ENCODE results near the gene PLXDC1. TPM values are rescaled to one million over a fixed set of nuclear protein-coding genes. Genes with fewer than 3 reads are reported as not detected.

The PLXDC1 gene
- total and polyA plus RNA-seq, 2 of the 13 experiments (the other 11 are each of a cell fraction or from before 2014, with no cell fraction given), result not detected

GRCh38 chr17:39153599-39154051, 2.2 kb upstream of the PLXDC1 start (continued):
- TF ChIP-seq KDM6A (CRISPR knock-in tag; IDR thresholded peaks at IDR 0.05; ENCODE audit: low read depth), result no peak
- TF ChIP-seq E2F5 (CRISPR knock-in tag; conservative IDR thresholded peaks at IDR 0.05), result no peak
- no peak for TF ChIP-seq CEBPB (IDR thresholded peaks at IDR 0.05; ENCODE audit: borderline replicate concordance, low read depth, low read length)
- no peak for TF ChIP-seq SP1 (IDR thresholded peaks at IDR 0.05)
- peak; percentile 37 for TF ChIP-seq SP1 (CRISPR knock-in tag; IDR thresholded peaks at IDR 0.05)
- peak; percentile 63 for TF ChIP-seq NFKB2 (CRISPR knock-in tag; IDR thresholded peaks at IDR 0.05; ENCODE audit: borderline replicate concordance)
- TF ChIP-seq DDIT3 (CRISPR knock-in tag; IDR thresholded peaks at IDR 0.05), result no peak
- TF ChIP-seq MXD3 (CRISPR knock-in tag; IDR thresholded peaks at IDR 0.05), result no peak
- peak; percentile 19; the same call in 1 of the 2 replicates for TF ChIP-seq STAT6 (CRISPR knock-in tag; IDR thresholded peaks at IDR 0.05; ENCODE audit: borderline replicate concordance)
- TF ChIP-seq YEATS2 (CRISPR knock-in tag; IDR thresholded peaks at IDR 0.05; ENCODE audit: borderline replicate concordance), result no peak; the same call in 1 of the 2 replicates
- TF ChIP-seq CENPBD1 (CRISPR knock-in tag; IDR thresholded peaks at IDR 0.05; ENCODE audit: borderline replicate concordance, low read depth), result no peak
- peak; percentile 23; the same call in 1 of the 2 replicates for TF ChIP-seq NCOA2 (CRISPR knock-in tag; IDR thresholded peaks at IDR 0.05)
- peak; percentile 72 for TF ChIP-seq NKX3-1 (CRISPR knock-in tag; IDR thresholded peaks at IDR 0.05)
- no peak for TF ChIP-seq THRA (CRISPR knock-in tag; IDR thresholded peaks at IDR 0.05; ENCODE audit: borderline replicate concordance)
- TF ChIP-seq ZNF260 (CRISPR knock-in tag; IDR thresholded peaks at IDR 0.05; ENCODE audit: borderline replicate concordance, low read depth), result no peak
- TF ChIP-seq REPIN1 (CRISPR knock-in tag; IDR thresholded peaks at IDR 0.05; ENCODE audit: borderline replicate concordance, low read depth), result no peak
- TF ChIP-seq SMARCC2 (IDR thresholded peaks at IDR 0.05), result no peak
- TF ChIP-seq CEBPG (CRISPR knock-in tag; IDR thresholded peaks at IDR 0.05), result no peak
- TF ChIP-seq ZNF766 (CRISPR knock-in tag; IDR thresholded peaks at IDR 0.05; ENCODE audit: borderline replicate concordance), result peak; percentile 44; the same call in 1 of the 2 replicates
- no peak for TF ChIP-seq ZSCAN20 (CRISPR knock-in tag; IDR thresholded peaks at IDR 0.05; ENCODE audit: borderline replicate concordance)
- TF ChIP-seq TAF15 (IDR thresholded peaks at IDR 0.05; ENCODE audit: low read depth, low read length, poor library complexity, severe bottlenecking), result no peak
- TF ChIP-seq RBFOX2 (IDR thresholded peaks at IDR 0.05; ENCODE audit: low read depth, low read length), result no peak
- TF ChIP-seq PPARG (CRISPR knock-in tag; conservative IDR thresholded peaks at IDR 0.05), result peak; percentile 65
- no peak for TF ChIP-seq ZNF550 (CRISPR knock-in tag; IDR thresholded peaks at IDR 0.05; ENCODE audit: borderline replicate concordance)
- TF ChIP-seq ELF4 (CRISPR knock-in tag; IDR thresholded peaks at IDR 0.05; ENCODE audit: borderline replicate concordance), result no peak
